Prostate gland (tissue), 2 donors: ENCODE data around the gene UTP20. TPM values are rescaled to one million over a fixed set of nuclear protein-coding genes. Genes with fewer than 3 reads are reported as not detected.
A peak's percentile ranks its signal among the peaks of the same experiment; 100 is the strongest.

Experiments
- DNase-seq: peaks from one replicate; pipeline ENCODE4 v3.0.0-alpha.2; 2019; ENCODE audit warnings: low spot score
- H3K27ac ChIP-seq, 2 donors: fragments of 200-600 bp; sonication (generic); 2 replicates each; pipeline ENCODE4 v1.5.1; 2017 to 2019
- H3K27me3 ChIP-seq: fragments of 200-600 bp; sonication (generic); replicated peaks from 2 replicates; pipeline ENCODE4 v1.5.1; 2019; ENCODE audit not compliant: insufficient read depth
- H3K36me3 ChIP-seq, 2 donors: fragments of 200-600 bp; sonication (generic); 1 replicate in 1 of 2; 2 replicates in 1 of 2; pipeline versions ENCODE4 v1.5.1 to v1.8.1; 2017 to 2019
- H3K4me1 ChIP-seq: fragments of 200-600 bp; sonication (generic); replicated peaks from 2 replicates; pipeline ENCODE4 v1.5.1; 2019
- H3K4me3 ChIP-seq, 2 donors: fragments of 200-600 bp; sonication (generic); 2 replicates each; pipeline ENCODE4 v1.5.1; 2017 to 2019
- H3K9me3 ChIP-seq: fragments of 200-600 bp; sonication (generic); 2 replicates; pipeline ENCODE4 v1.5.1; 2017
- CTCF ChIP-seq, 4 experiments: fragments of 200-600 bp in 2 of 4; fragments of 450-650 bp in 2 of 4; sonication (generic) in 2 of 4; IDR thresholded peaks; 1 replicate in 3 of 4; 2 replicates in 1 of 4; pipeline ENCODE4 v1.5.1; 2016 to 2019; ENCODE audit warnings: antibody characterized with exemption in 4 of 4, mild to moderate bottlenecking in 2 of 4, moderate library complexity in 2 of 4
- POLR2A ChIP-seq: fragments of 450-650 bp; IDR thresholded peaks from one replicate; pipeline ENCODE4 v1.6.1; 2016; ENCODE audit warnings: antibody characterized with exemption, mild to moderate bottlenecking
- POLR2AphosphoS5 ChIP-seq: sonication (generic); formaldehyde crosslinking; IDR thresholded peaks from one replicate; pipeline ENCODE4 v1.6.1; 2017; ENCODE audit warnings: antibody characterized with exemption
- WGBS: methylation state at CpG from one replicate; pipeline ENCODE4 v1.1.5; 2018; 5-methylcytosine and 5-hydroxymethylcytosine counted together
- intact Hi-C: fragments of 100-400 bp; cut with DNase I; formaldehyde crosslinking; loops from one replicate; pipeline ENCODE4 v1.14.2; 2022
- total RNA-seq, 2 donors: library from RNA; depleted of rRNA; stranded (reverse); fragments of >200 nt; gene quantifications; one replicate each; pipeline ENCODE4 v1.1.0, GENCODE V29; 2016

The UTP20 gene
- total RNA-seq: 10 to 100 TPM; 13.6 to 26.6 TPM

- Histone ChIP-seq H3K27ac (no peak within 1 kb of the TSS), H3K36me3 (no peaks in the 10 kb centered on the region), H3K27me3 (no peaks in the 10 kb centered on the region), H3K4me1 (no peaks in the 10 kb centered on the region), H3K4me3 (peak within 1 kb of the TSS; percentile 67 to 82), H3K9me3 (no peaks in the 10 kb centered on the region)
- DNase-seq: peak; percentile 89
- WGBS: under 1% methylated on average over 34 of the region's 34 CpGs
- intact Hi-C loops: no loop called here
- TF ChIP-seq CTCF (IDR thresholded peaks at IDR 0.05) (peak in 2 of 4 experiments; percentile 2 to 19), POLR2A (peak; percentile 29), POLR2AphosphoS5 (peak; percentile 96)
These were observed at the start of gene UTP20 for GRCh38 chr12:101280006-101280505. Gene UTP20, plus strand, starts transcription at chr12:101280105. Its CDS starts 178 bp downstream, at chr12:101280283.

GRCh38 chr12:101230547-101230946 lies 49.4 kb upstream of the UTP20 start:
- Histone ChIP-seq H3K27ac (no peak overlapping the region), H3K9me3 (no peaks in the 10 kb centered on the region), H3K4me1 (no peaks in the 10 kb centered on the region), H3K4me3 (no peak overlapping the region), H3K27me3 (no peaks in the 10 kb centered on the region), H3K36me3 (no peaks in the 10 kb centered on the region)
- no peak for DNase-seq
- TF ChIP-seq CTCF (IDR thresholded peaks at IDR 0.05) (no peak), POLR2AphosphoS5 (no peak)
- intact Hi-C loops: no loop called here
- 43% methylated on average over 5 of the region's 5 CpGs for WGBS

GRCh38 chr12:101231636-101232035 lies 48.3 kb upstream of the UTP20 start:
- Histone ChIP-seq H3K4me3 (no peak overlapping the region), H3K9me3 (no peaks in the 10 kb centered on the region), H3K36me3 (no peaks in the 10 kb centered on the region), H3K4me1 (no peaks in the 10 kb centered on the region), H3K27me3 (no peaks in the 10 kb centered on the region), H3K27ac (no peak overlapping the region)
- TF ChIP-seq POLR2A: no peak
- TF ChIP-seq POLR2AphosphoS5: no peak
- TF ChIP-seq CTCF (IDR thresholded peaks at IDR 0.05): no peak
- 80% methylated on average over 4 of the region's 4 CpGs for WGBS
- intact Hi-C loops: no loop called here
- DNase-seq: no peak

DNA sequence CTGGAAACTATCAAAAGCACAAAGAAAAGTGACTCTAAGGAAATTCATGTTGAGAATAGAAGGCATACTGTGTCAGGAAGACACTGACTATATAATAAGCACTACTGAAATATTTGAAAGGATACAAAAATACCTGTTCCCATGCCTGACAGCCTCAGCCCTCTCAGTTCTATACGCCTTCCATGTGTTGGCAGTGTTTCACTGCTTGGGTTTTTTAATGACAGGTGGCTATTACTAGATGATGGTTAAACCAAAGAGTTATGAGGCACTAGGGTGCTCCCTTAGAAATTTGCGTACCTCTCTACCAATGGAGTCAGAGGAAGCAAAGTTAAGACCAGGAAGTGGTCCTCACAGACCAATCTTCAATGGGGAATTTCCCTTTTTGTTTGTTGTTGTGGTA lies 44.2 kb upstream of the UTP20 start:
- Histone ChIP-seq H3K9me3 (no peaks in the 10 kb centered on the region), H3K27me3 (no peaks in the 10 kb centered on the region), H3K4me3 (no peak overlapping the region), H3K27ac (no peak overlapping the region), H3K4me1 (no peaks in the 10 kb centered on the region), H3K36me3 (no peaks in the 10 kb centered on the region)
- TF ChIP-seq POLR2AphosphoS5: no peak
- TF ChIP-seq CTCF (IDR thresholded peaks at IDR 0.05): no peak
- TF ChIP-seq POLR2A: no peak
- intact Hi-C loops: no loop called here
- no peak for DNase-seq
- 96% methylated on average over 2 of the region's 2 CpGs for WGBS

GRCh38 chr12:101238306-101238705 lies 41.6 kb upstream of the UTP20 start:
- H3K9me3 ChIP-seq: no peaks in the 10 kb centered on the region
- TF ChIP-seq POLR2A (no peak), POLR2AphosphoS5 (no peak)
- no peaks in the 10 kb centered on the region for H3K4me1 ChIP-seq
- H3K27ac ChIP-seq: no peak overlapping the region
- WGBS: 67% methylated on average over 4 of the region's 4 CpGs
- DNase-seq: no peak
- H3K4me3 ChIP-seq: no peak overlapping the region
- H3K27me3 ChIP-seq: no peaks in the 10 kb centered on the region
- intact Hi-C loops: no loop called here
- H3K36me3 ChIP-seq: no peaks in the 10 kb centered on the region
